Measurements from ENCODE around the gene TTC33. TPM values are rescaled to one million over a fixed set of nuclear protein-coding genes. Genes with fewer than 3 reads are reported as not detected.

The TTC33 gene
- total RNA-seq, 4 donors from 2014 or later, result 20.2 to 49.0 (median 32.6) TPM

- in situ Hi-C loops (cut with MboI; ENCODE audit: low sequenced_read_pairs in 4 of 4), result no loop called here
- Histone ChIP-seq H3K27ac (no peak overlapping the region), H3K4me1 (no peaks in the 10 kb centered on the region), H3K27me3 (no peaks in the 10 kb centered on the region), H3K36me3 (no peaks in the 10 kb centered on the region), H3K9me3 (no peaks in the 10 kb centered on the region), H3K4me3 (no peak overlapping the region)
- DNase-seq (no peak), ATAC-seq (no peak)
- TF ChIP-seq CTCF (IDR thresholded peaks at IDR 0.05 in 4 of 5, conservative IDR thresholded peaks at IDR 0.05 in 1 of 5) (no peak), POLR2A (IDR thresholded peaks at IDR 0.05) (no peak)
- intact Hi-C loops (cut with DNase I; ENCODE audit: low total_unique reads), result no loop called here
Measured at GRCh38 chr5:40560474-40561110, 195.2 kb downstream of the TTC33 start.

GRCh38 chr5:40559306-40559705, 196.5 kb downstream of the TTC33 start:
- Histone ChIP-seq H3K4me3 (no peak overlapping the region), H3K36me3 (no peaks in the 10 kb centered on the region), H3K27me3 (no peaks in the 10 kb centered on the region), H3K9me3 (no peaks in the 10 kb centered on the region), H3K4me1 (no peaks in the 10 kb centered on the region), H3K27ac (no peak overlapping the region)
- intact Hi-C loops (cut with DNase I; ENCODE audit: low total_unique reads) (no loop called here), in situ Hi-C loops (cut with MboI; ENCODE audit: low sequenced_read_pairs in 4 of 4) (no loop called here)
- ATAC-seq (no peak), DNase-seq (no peak)
- no peak for TF ChIP-seq CTCF (IDR thresholded peaks at IDR 0.05 in 4 of 5, conservative IDR thresholded peaks at IDR 0.05 in 1 of 5)
- TF ChIP-seq POLR2A (IDR thresholded peaks at IDR 0.05), result no peak

- Histone ChIP-seq H3K36me3 (no peaks in the 10 kb centered on the region), H3K9me3 (no peaks in the 10 kb centered on the region), H3K27me3 (no peaks in the 10 kb centered on the region), H3K4me1 (peaks cover 0 to under 1% of the 10 kb centered on the region in 2 donors), H3K4me3 (no peak overlapping the region), H3K27ac (no peak overlapping the region)
- TF ChIP-seq CTCF (IDR thresholded peaks at IDR 0.05 in 4 of 5, conservative IDR thresholded peaks at IDR 0.05 in 1 of 5) (no peak), POLR2A (IDR thresholded peaks at IDR 0.05) (no peak)
- intact Hi-C loops (cut with DNase I; ENCODE audit: low total_unique reads) (no loop called here), in situ Hi-C loops (cut with MboI; ENCODE audit: low sequenced_read_pairs in 4 of 4) (no loop called here)
- ATAC-seq (no peak), DNase-seq (no peak)
Measured at GRCh38 chr5:40557501-40557900, 198.3 kb downstream of the TTC33 start.

GRCh38 chr5:40556811-40557210, 198.9 kb downstream of the TTC33 start:
- no peak for TF ChIP-seq CTCF (IDR thresholded peaks at IDR 0.05 in 4 of 5, conservative IDR thresholded peaks at IDR 0.05 in 1 of 5)
- no peak for TF ChIP-seq POLR2A (IDR thresholded peaks at IDR 0.05)
- in situ Hi-C loops (cut with MboI; ENCODE audit: low sequenced_read_pairs in 4 of 4) (no loop called here), intact Hi-C loops (cut with DNase I; ENCODE audit: low total_unique reads) (no loop called here)
- H3K4me3 ChIP-seq, result no peak overlapping the region
- H3K27me3 ChIP-seq, result no peaks in the 10 kb centered on the region
- H3K27ac ChIP-seq, result no peak overlapping the region
- no peak for ATAC-seq
- DNase-seq, result no peak
- no peaks in the 10 kb centered on the region for H3K9me3 ChIP-seq
- H3K4me1 ChIP-seq, result peaks cover 0 to 7% of the 10 kb centered on the region in 2 donors
- H3K36me3 ChIP-seq, result no peaks in the 10 kb centered on the region

- intact Hi-C loops (cut with DNase I; ENCODE audit: low total_unique reads), result no loop called here
- Histone ChIP-seq H3K27ac (no peak overlapping the region), H3K4me1 (peaks cover 0 to 7% of the 10 kb centered on the region in 2 donors), H3K9me3 (no peaks in the 10 kb centered on the region), H3K27me3 (no peaks in the 10 kb centered on the region), H3K4me3 (no peak overlapping the region), H3K36me3 (no peaks in the 10 kb centered on the region)
- DNase-seq (no peak), ATAC-seq (no peak)
- TF ChIP-seq CTCF (IDR thresholded peaks at IDR 0.05 in 4 of 5, conservative IDR thresholded peaks at IDR 0.05 in 1 of 5) (no peak), POLR2A (IDR thresholded peaks at IDR 0.05) (no peak)
- in situ Hi-C loops (cut with MboI; ENCODE audit: low sequenced_read_pairs in 4 of 4), result no loop called here
Measured at GRCh38 chr5:40555886-40556285, 199.9 kb downstream of the TTC33 start.
